HEK293 (cell line): ENCODE data around the gene CACNA2D1.

Source experiments
- CTCF ChIA-PET: fragments of 350-600 bp; formaldehyde crosslinking; extraction: SDS; loops from one replicate; lab custom pipeline; 2021; ENCODE audit warnings: antibody characterized with exemption; lab: Yijun Ruan, JAX
- POLR2A ChIA-PET: fragments of 300-600 bp; formaldehyde crosslinking; extraction: SDS; loops from one replicate; lab custom pipeline; 2020; ENCODE audit warnings: antibody characterized with exemption, inconsistent platforms; lab: Yijun Ruan, JAX
- H3K27ac ChIP-seq: fragments of 200-500 bp; sonication (Bioruptor generic); 2 replicates; pipeline ENCODE4 v1.5.1; 2014; ENCODE audit warnings: low read depth, low read length, control low read depth, inconsistent platforms; ENCODE audit errors: extremely low read depth
- H3K36me3 ChIP-seq, 2 experiments: fragments of 200-500 bp in 1 of 2; sonication (Bioruptor generic) in 1 of 2; 1 replicate in 1 of 2; 2 replicates in 1 of 2; pipeline ENCODE4 v1.5.1; 2014 to 2017; ENCODE audit warnings: inconsistent platforms in 2 of 2, low read length in 2 of 2; ENCODE audit not compliant: control insufficient read depth in 2 of 2, insufficient read depth in 1 of 2
- H3K4me1 ChIP-seq: fragments of 200-500 bp; sonication (Bioruptor generic); 2 replicates; pipeline ENCODE4 v1.5.1; 2014; ENCODE audit warnings: mild to moderate bottlenecking, low read length, inconsistent platforms; ENCODE audit not compliant: control insufficient read depth, insufficient read depth
- H3K4me3 ChIP-seq: 2 replicates; pipeline ENCODE4 v1.5.1; 2011; ENCODE audit warnings: low read depth, mild to moderate bottlenecking, control low read depth, low read length, moderate library complexity
- H3K9me3 ChIP-seq: fragments of 200-500 bp; sonication (Bioruptor generic); 2 replicates; pipeline ENCODE4 v1.5.1; 2014; ENCODE audit warnings: low read depth, low read length, inconsistent platforms; ENCODE audit not compliant: control insufficient read depth, insufficient read depth
- BCL11B ChIP-seq: fragments of 450-650 bp; formaldehyde crosslinking; IDR thresholded peaks from 2 replicates; pipeline ENCODE4 v1.5.1; 2016; ENCODE audit warnings: low read depth, missing biosample characterization, missing genetic modification characterization
- EGR2 ChIP-seq: fragments of 450-650 bp; formaldehyde crosslinking; IDR thresholded peaks from 2 replicates; pipeline ENCODE4 v1.5.1; 2016; ENCODE audit warnings: low read depth, missing biosample characterization, missing genetic modification characterization
- SP3 ChIP-seq: fragments of 450-650 bp; formaldehyde crosslinking; IDR thresholded peaks from 2 replicates; pipeline ENCODE4 v1.5.1; 2016; ENCODE audit warnings: missing biosample characterization, missing genetic modification characterization
- ZBTB17 ChIP-seq: fragments of 450-650 bp; formaldehyde crosslinking; IDR thresholded peaks from 2 replicates; pipeline ENCODE4 v1.5.1; 2016; ENCODE audit warnings: missing biosample characterization, missing genetic modification characterization
- ZNF132 ChIP-seq: fragments of 450-650 bp; formaldehyde crosslinking; IDR thresholded peaks from 2 replicates; pipeline ENCODE4 v1.5.1; 2017; ENCODE audit warnings: missing biosample characterization, missing genetic modification characterization, borderline replicate concordance
- ZNF274 ChIP-seq, 2 experiments: fragments of 200-500 bp in 1 of 2; fragments of 450-650 bp in 1 of 2; sonication (Bioruptor generic) in 1 of 2; formaldehyde crosslinking in 1 of 2; IDR thresholded peaks; 2 replicates each; pipeline versions ENCODE4 v1.5.1 to v1.6.1; 2014 to 2016; ENCODE audit warnings: borderline replicate concordance in 1 of 2, inconsistent platforms in 1 of 2, low read length in 1 of 2, missing biosample characterization in 1 of 2, missing genetic modification characterization in 1 of 2
- ZNF280C ChIP-seq: fragments of 450-650 bp; formaldehyde crosslinking; IDR thresholded peaks from 2 replicates; pipeline ENCODE4 v1.5.1; 2016; ENCODE audit warnings: missing biosample characterization, missing genetic modification characterization
- ZNF292 ChIP-seq: fragments of 450-650 bp; formaldehyde crosslinking; IDR thresholded peaks from 2 replicates; pipeline ENCODE4 v1.5.1; 2016; ENCODE audit warnings: low read depth, missing biosample characterization, missing genetic modification characterization, borderline replicate concordance
- ZNF398 ChIP-seq: fragments of 450-650 bp; formaldehyde crosslinking; IDR thresholded peaks from 2 replicates; pipeline ENCODE4 v1.5.1; 2017; ENCODE audit warnings: missing biosample characterization, missing genetic modification characterization
- ZNF514 ChIP-seq: fragments of 450-650 bp; formaldehyde crosslinking; IDR thresholded peaks from 2 replicates; pipeline ENCODE4 v1.5.1; 2016; ENCODE audit warnings: missing biosample characterization, missing genetic modification characterization
- ZNF530 ChIP-seq: fragments of 450-650 bp; formaldehyde crosslinking; IDR thresholded peaks from 2 replicates; pipeline ENCODE4 v1.5.1; 2016; ENCODE audit warnings: low read depth, missing biosample characterization, missing genetic modification characterization
- ZNF560 ChIP-seq: fragments of 450-650 bp; formaldehyde crosslinking; IDR thresholded peaks from 2 replicates; pipeline ENCODE4 v1.5.1; 2017; ENCODE audit warnings: missing biosample characterization, missing genetic modification characterization, borderline replicate concordance
- ZNF639 ChIP-seq: fragments of 450-650 bp; formaldehyde crosslinking; IDR thresholded peaks from 2 replicates; pipeline ENCODE4 v1.5.1; 2016; ENCODE audit warnings: missing biosample characterization, missing genetic modification characterization
- ZNF654 ChIP-seq: fragments of 450-650 bp; formaldehyde crosslinking; IDR thresholded peaks from 2 replicates; pipeline ENCODE4 v1.5.1; 2016; ENCODE audit warnings: low read depth, missing biosample characterization, missing genetic modification characterization
- ZNF670 ChIP-seq: fragments of 450-650 bp; formaldehyde crosslinking; IDR thresholded peaks from 2 replicates; pipeline ENCODE4 v1.5.1; 2016; ENCODE audit warnings: missing biosample characterization, missing genetic modification characterization, low read depth
- ZNF791 ChIP-seq: fragments of 450-650 bp; formaldehyde crosslinking; IDR thresholded peaks from 2 replicates; pipeline ENCODE4 v1.5.1; 2016; ENCODE audit warnings: missing biosample characterization, missing genetic modification characterization

Gene CACNA2D1

GRCh38 chr7:82362129-82362706, 81.4 kb downstream of the CACNA2D1 start:
- no peaks in the 10 kb centered on the region for H3K9me3 ChIP-seq
- H3K4me1 ChIP-seq: peaks cover 1% of the 10 kb centered on the region; the same call in 1 of the 2 replicates
- CTCF ChIA-PET: no interaction called here
- no peak overlapping the region for H3K27ac ChIP-seq
- no peak for TF ChIP-seq ZNF280C (tag by site-specific recombination)
- TF ChIP-seq ZNF560 (tag by site-specific recombination): no peak
- no peak for TF ChIP-seq ZNF398 (tag by site-specific recombination)
- TF ChIP-seq ZNF639: no peak
- no peak for TF ChIP-seq ZNF530 (tag by site-specific recombination)
- no peak for TF ChIP-seq SP3 (tag by site-specific recombination)
- no peak for TF ChIP-seq BCL11B (tag by site-specific recombination)
- TF ChIP-seq, all 188 proteins: peak for 0
- H3K4me3 ChIP-seq: no peak overlapping the region
- POLR2A ChIA-PET: no interaction called here
- no peaks in the 10 kb centered on the region for H3K36me3 ChIP-seq

GRCh38 chr7:82360591-82361368, 82.8 kb downstream of the CACNA2D1 start:
- POLR2A ChIA-PET: no interaction called here
- no peaks in the 10 kb centered on the region for H3K9me3 ChIP-seq
- H3K27ac ChIP-seq: no peak overlapping the region
- no peak overlapping the region for H3K4me3 ChIP-seq
- TF ChIP-seq ZBTB17 (tag by site-specific recombination) (no peak), ZNF560 (tag by site-specific recombination) (no peak), ZNF670 (tag by site-specific recombination) (no peak), ZNF274 (IDR thresholded peaks at IDR 0.05; ENCODE audit: low read length) (no peak), ZNF274 (tag by site-specific recombination; IDR thresholded peaks at IDR 0.05; ENCODE audit: borderline replicate concordance) (no peak), ZNF654 (tag by site-specific recombination) (no peak), ZNF791 (tag by site-specific recombination) (no peak), ZNF292 (tag by site-specific recombination) (no peak), SP3 (tag by site-specific recombination) (no peak), EGR2 (tag by site-specific recombination) (no peak), ZNF132 (no peak), ZNF514 (tag by site-specific recombination) (no peak)
- CTCF ChIA-PET: interaction anchor here (0.6 kb wide), 1 partner anchor 855 kb away, joined by 3 read pairs; no protein-coding TSS in a partner anchor
- H3K36me3 ChIP-seq: no peaks in the 10 kb centered on the region
- no peaks in the 10 kb centered on the region; the same call in 1 of the 2 replicates for H3K4me1 ChIP-seq
